CD4-positive, alpha-beta T cell (primary cell): ENCODE measurements around the gene PGC. TPM values are rescaled to one million over a fixed set of nuclear protein-coding genes. Genes with fewer than 3 reads are reported as not detected.

Source experiments
- ATAC-seq: fragments of 200-7000 bp; cut with Tn5 transposase; one replicate; pipeline ENCODE4 v1.10.0; 2022; ENCODE audit warnings: mild to moderate bottlenecking; ENCODE audit not compliant: poor library complexity
- CTCF ChIA-PET: fragments of 350-600 bp; sonication (Branson Sonifier 250); formaldehyde crosslinking; loops from one replicate; lab custom pipeline; 2021; ENCODE audit warnings: antibody characterized with exemption, inconsistent platforms; lab: Charles Lee
- POLR2A ChIA-PET: fragments of 350-600 bp; sonication (Branson Sonifier 250); formaldehyde crosslinking; loops from one replicate; lab custom pipeline; 2021; ENCODE audit warnings: antibody characterized with exemption, inconsistent platforms; lab: Charles Lee
- DNase-seq, 14 experiments: peaks; one replicate each; pipeline ENCODE4 v3.0.0-alpha.2; 2013 to 2020; ENCODE audit warnings: mixed read lengths in 2 of 14
- H3K27ac ChIP-seq, 2 donors: one replicate each; pipeline versions ENCODE4 v1.5.1 to v1.7.0; 2013; ENCODE audit warnings: low read length in 2 of 2, low read depth in 1 of 2, mild to moderate bottlenecking in 1 of 2
- H3K27me3 ChIP-seq, 2 experiments: 1 replicate in 1 of 2; 2 replicates in 1 of 2; pipeline versions ENCODE4 v1.6.1 to v1.7.0; 2013; ENCODE audit warnings: low read length in 2 of 2, control low read depth in 1 of 2, mild to moderate bottlenecking in 1 of 2, moderate library complexity in 1 of 2; ENCODE audit not compliant: insufficient read depth in 2 of 2, control insufficient read depth in 1 of 2
- H3K36me3 ChIP-seq: one replicate; pipeline ENCODE4 v1.6.1; 2013; ENCODE audit warnings: low read length, control low read depth; ENCODE audit not compliant: insufficient read depth
- H3K4me1 ChIP-seq: one replicate; pipeline ENCODE4 v1.6.1; 2013; ENCODE audit warnings: low read length, control low read depth; ENCODE audit not compliant: insufficient read depth
- H3K4me3 ChIP-seq: one replicate; pipeline ENCODE4 v1.5.1; 2013; ENCODE audit warnings: mild to moderate bottlenecking, low read length, moderate library complexity
- H3K9me3 ChIP-seq, 2 experiments: 1 replicate in 1 of 2; 2 replicates in 1 of 2; pipeline versions ENCODE4 v1.6.1 to v1.7.0; 2013; ENCODE audit warnings: low read length in 2 of 2, mild to moderate bottlenecking in 2 of 2, control low read depth in 1 of 2, moderate library complexity in 1 of 2; ENCODE audit not compliant: control insufficient read depth in 1 of 2, insufficient read depth in 1 of 2
- H3K27ac Mint-ChIP-seq: one replicate; pipeline ENCODE4 v1.8.0; 2020; ENCODE audit warnings: mixed read lengths
- H3K27me3 Mint-ChIP-seq: one replicate; pipeline ENCODE4 v1.8.0; 2021; ENCODE audit warnings: mixed read lengths
- H3K36me3 Mint-ChIP-seq: one replicate; pipeline ENCODE4 v1.8.0; 2021; ENCODE audit warnings: low read depth, mixed read lengths
- H3K4me1 Mint-ChIP-seq: one replicate; pipeline ENCODE4 v1.8.0; 2021; ENCODE audit warnings: low read depth, mixed read lengths
- H3K4me3 Mint-ChIP-seq: one replicate; pipeline ENCODE4 v1.8.0; 2020; ENCODE audit warnings: mild to moderate bottlenecking, mixed read lengths
- H3K9me3 Mint-ChIP-seq: one replicate; pipeline ENCODE4 v1.8.0; 2020; ENCODE audit warnings: mixed read lengths
- intact Hi-C, 2 experiments: fragments of 100-400 bp; cut with DNase I in 1 of 2; cut with micrococcal nuclease in 1 of 2; formaldehyde crosslinking; loops; one replicate each; pipeline versions ENCODE4 v1.15.1 to v1.9.0; 2023 to 2025; cut with DNase I, micrococcal nuclease
- total RNA-seq, 174 experiments: library from RNA in 2 of 174; stranded (reverse) in 2 of 174; gene quantifications; one replicate each; pipeline ENCODE4 v1.2.3 and lab custom pipeline; 2021 to 2026
- TF ChIP-seq, protein P1 (sequence below): fragments of 200-600 bp; IDR thresholded peaks from one replicate; pipeline ENCODE4 v1.8.0; 2022; ENCODE audit warnings: antibody characterized with exemption, mild to moderate bottlenecking

Gene PGC
- total RNA-seq, 2 experiments from 2014 or later: not detected

DNA sequence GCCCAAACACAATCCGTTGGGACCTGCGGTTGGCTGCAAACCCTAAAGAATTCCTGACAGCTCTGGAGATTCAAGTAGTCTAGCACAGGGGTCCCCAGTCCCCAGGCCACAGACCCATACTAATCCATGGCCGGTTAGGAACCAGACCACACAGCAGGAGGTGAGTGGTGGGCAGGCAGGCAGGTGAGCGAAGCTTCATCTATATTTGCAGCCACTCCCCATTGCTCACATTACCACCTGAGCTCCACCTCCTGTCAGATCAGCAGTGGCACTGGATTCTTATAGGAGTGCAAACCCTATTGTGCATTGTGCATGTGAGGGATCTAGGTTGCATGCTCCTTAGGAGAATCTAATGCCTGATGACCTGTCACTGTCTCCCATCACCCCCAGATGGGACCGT, 28.4 kb downstream of the PGC start:
- Mint-ChIP-seq H3K9me3 (no peaks in the 10 kb centered on the region), H3K4me1 (peaks cover 17% of the 10 kb centered on the region), H3K27ac (no peak overlapping the region), H3K4me3 (no peak overlapping the region), H3K36me3 (no peaks in the 10 kb centered on the region), H3K27me3 (no peaks in the 10 kb centered on the region)
- DNase-seq: no peak
- intact Hi-C loops: no loop called here
- Histone ChIP-seq H3K36me3 (peaks cover 4% of the 10 kb centered on the region), H3K9me3 (no peaks in the 10 kb centered on the region), H3K4me3 (no peak overlapping the region), H3K27me3 (no peaks in the 10 kb centered on the region), H3K27ac (no peak overlapping the region), H3K4me1 (peaks cover 14% of the 10 kb centered on the region)
- TF ChIP-seq, protein P1, sequence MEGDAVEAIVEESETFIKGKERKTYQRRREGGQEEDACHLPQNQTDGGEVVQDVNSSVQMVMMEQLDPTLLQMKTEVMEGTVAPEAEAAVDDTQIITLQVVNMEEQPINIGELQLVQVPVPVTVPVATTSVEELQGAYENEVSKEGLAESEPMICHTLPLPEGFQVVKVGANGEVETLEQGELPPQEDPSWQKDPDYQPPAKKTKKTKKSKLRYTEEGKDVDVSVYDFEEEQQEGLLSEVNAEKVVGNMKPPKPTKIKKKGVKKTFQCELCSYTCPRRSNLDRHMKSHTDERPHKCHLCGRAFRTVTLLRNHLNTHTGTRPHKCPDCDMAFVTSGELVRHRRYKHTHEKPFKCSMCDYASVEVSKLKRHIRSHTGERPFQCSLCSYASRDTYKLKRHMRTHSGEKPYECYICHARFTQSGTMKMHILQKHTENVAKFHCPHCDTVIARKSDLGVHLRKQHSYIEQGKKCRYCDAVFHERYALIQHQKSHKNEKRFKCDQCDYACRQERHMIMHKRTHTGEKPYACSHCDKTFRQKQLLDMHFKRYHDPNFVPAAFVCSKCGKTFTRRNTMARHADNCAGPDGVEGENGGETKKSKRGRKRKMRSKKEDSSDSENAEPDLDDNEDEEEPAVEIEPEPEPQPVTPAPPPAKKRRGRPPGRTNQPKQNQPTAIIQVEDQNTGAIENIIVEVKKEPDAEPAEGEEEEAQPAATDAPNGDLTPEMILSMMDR: no peak
- POLR2A ChIA-PET: interaction anchor here (0.9 kb wide), 1 partner anchor 15 kb away, joined by 3 read pairs; no protein-coding TSS in a partner anchor
- no peak for ATAC-seq
- CTCF ChIA-PET: no interaction called here

DNA sequence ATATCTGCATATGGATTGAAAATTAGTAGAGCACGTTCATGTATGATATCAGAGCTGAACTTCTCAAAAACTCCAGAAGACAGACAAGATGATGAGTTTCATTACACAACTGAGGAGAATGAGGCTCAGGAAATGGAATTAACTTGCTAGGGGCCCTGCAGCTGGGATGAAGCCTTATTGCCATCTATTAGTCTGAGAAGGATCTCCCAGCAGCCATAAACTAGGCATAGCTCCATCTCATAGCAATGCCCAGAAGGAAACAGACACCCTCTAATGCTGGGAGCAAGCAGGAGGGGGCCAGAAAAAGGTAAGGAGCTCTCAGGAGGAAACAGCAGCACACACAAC, 29.8 kb downstream of the PGC start:
- no peak overlapping the region for H3K4me3 ChIP-seq
- no peak overlapping the region for H3K27ac Mint-ChIP-seq
- DNase-seq: no peak
- TF ChIP-seq, protein P1: no peak
- ChIA-PET POLR2A (no interaction called here), CTCF (interaction anchor here (1.6 kb wide), 1 partner anchor 18 kb away, joined by 4 read pairs; the partner anchor contains the start of gene TFEB)
- peaks cover 6% of the 10 kb centered on the region for H3K4me1 ChIP-seq
- H3K4me3 Mint-ChIP-seq: no peak overlapping the region
- ATAC-seq: no peak
- no peaks in the 10 kb centered on the region for H3K9me3 Mint-ChIP-seq
- intact Hi-C loops: no loop called here
- peaks cover 17% of the 10 kb centered on the region for H3K4me1 Mint-ChIP-seq
- no peak overlapping the region for H3K27ac ChIP-seq
- no peaks in the 10 kb centered on the region for H3K9me3 ChIP-seq
- H3K27me3 Mint-ChIP-seq: no peaks in the 10 kb centered on the region
- peaks cover 2% of the 10 kb centered on the region for H3K36me3 ChIP-seq
- no peaks in the 10 kb centered on the region for H3K36me3 Mint-ChIP-seq
- H3K27me3 ChIP-seq: no peaks in the 10 kb centered on the region

DNA sequence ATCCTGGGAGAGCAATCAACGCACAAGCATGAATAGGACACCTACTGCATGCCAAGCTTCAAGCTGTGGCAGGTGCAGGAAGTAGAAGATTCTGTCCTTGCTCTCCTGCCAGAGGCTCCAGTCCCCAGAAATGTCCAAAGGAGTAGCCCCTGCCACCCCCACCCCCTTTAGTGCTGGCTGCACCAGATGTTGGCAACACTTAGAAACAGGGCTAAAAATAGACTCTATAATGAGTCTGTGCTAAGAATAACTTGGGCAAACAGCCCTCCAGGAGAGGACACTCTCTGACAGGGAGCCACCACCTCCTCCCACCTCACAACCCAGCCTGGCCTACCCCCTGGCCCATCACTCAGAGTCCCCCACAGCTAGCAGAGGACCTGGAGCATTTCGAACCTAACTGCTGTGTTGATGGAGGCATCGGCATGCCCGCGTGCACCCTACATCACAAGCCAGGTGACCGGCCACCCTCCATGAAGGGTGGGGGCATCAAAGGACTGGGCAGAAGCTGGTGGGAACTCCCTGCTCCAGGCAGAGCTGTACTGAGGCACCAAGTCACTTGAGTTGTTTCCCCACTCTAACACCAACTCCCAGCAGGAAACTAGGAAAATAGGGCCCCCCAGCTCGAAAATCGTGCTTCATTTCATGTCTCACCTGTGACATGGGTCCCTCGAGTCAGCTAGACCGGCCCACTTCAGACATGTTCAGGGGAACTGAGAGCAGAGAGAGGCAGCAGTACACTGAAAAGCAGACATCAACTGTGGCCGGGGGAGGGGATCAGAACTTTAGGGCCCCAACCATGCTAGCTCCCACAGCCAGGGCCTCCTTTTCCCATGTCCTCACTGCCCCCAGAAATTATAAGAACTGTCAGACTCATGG, 30.4 kb downstream of the PGC start:
- intact Hi-C loops: no loop called here
- Mint-ChIP-seq H3K27ac (no peak overlapping the region), H3K4me1 (peaks cover 17% of the 10 kb centered on the region), H3K9me3 (no peaks in the 10 kb centered on the region), H3K27me3 (no peaks in the 10 kb centered on the region), H3K36me3 (no peaks in the 10 kb centered on the region), H3K4me3 (no peak overlapping the region)
- TF ChIP-seq, protein P1: no peak
- no peak overlapping the region for H3K4me3 ChIP-seq
- H3K4me1 ChIP-seq: peaks cover 4% of the 10 kb centered on the region
- ChIA-PET CTCF (interaction anchor here (1.6 kb wide), 1 partner anchor 19 kb away, joined by 4 read pairs; the partner anchor contains the start of gene TFEB), POLR2A (no interaction called here)
- H3K27ac ChIP-seq: no peak overlapping the region
- H3K36me3 ChIP-seq: peaks cover 2% of the 10 kb centered on the region
- ATAC-seq: no peak
- DNase-seq: no peak
- no peaks in the 10 kb centered on the region for H3K9me3 ChIP-seq
- H3K27me3 ChIP-seq: no peaks in the 10 kb centered on the region
